Measurements from ENCODE around the gene DCAF12. TPM values are rescaled to one million over a fixed set of nuclear protein-coding genes. Genes with fewer than 3 reads are reported as not detected.

The DCAF12 gene
- total RNA-seq, 1 experiment from 2014 or later = 33.0 TPM

DNA sequence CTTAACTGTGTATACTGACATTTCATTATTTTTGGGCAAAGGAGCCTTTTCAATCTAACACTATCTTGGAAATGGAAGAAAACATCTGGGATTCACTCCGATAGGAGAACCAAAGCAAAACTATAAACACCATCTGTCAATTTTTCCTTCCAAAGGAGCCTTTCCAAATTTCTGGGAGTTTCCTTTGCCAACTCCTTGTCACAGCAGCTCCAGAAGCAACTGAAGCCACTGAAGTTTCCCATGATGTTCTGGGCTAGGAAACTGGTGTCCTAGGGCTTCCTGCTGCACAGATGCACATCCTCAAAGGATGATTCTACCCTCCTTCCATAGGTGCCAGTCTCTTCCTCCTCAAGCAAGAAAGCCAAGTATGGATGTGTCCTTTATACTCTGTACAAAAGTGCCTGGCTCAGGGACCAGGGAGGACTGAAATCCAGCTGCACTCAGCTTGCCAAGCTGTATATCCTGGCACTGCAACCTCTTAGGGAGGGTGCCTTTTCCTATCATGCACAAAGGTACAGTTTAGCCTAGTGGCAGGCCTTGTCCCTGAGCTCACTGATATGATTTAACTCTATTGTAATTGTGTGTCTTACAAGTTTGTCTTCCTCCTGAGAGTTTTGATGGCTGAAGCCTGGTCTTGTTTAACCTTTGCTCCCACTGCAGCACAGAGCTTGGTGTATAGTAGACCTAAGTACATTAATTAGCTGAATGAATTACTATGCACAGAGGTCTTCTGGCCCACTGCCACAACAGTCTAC, 43.9 kb upstream of the DCAF12 start:
- POLR2A ChIA-PET = interaction anchor here (0.7 kb wide), 1 partner anchor 8 kb away, joined by 3 read pairs; the partner anchor contains the start of gene UBAP1
- H3K4me1 Mint-ChIP-seq (ENCODE audit: low read depth, unreplicated experiment) = no peaks in the 10 kb centered on the region
- no peak overlapping the region for H3K27ac Mint-ChIP-seq (ENCODE audit: unreplicated experiment)
- H3K4me3 Mint-ChIP-seq (ENCODE audit: unreplicated experiment) = no peak overlapping the region
- Histone ChIP-seq H3K4me3 (ENCODE audit: low read depth, low read length) (no peak overlapping the region), H3K36me3 (ENCODE audit: control insufficient read depth, insufficient read depth, low read length) (no peaks in the 10 kb centered on the region), H3K27me3 (replicated peaks; ENCODE audit: control insufficient read depth, insufficient read depth, low read length) (no peaks in the 10 kb centered on the region), H3K9me3 (no peaks in the 10 kb centered on the region), H3K4me1 (no peaks in the 10 kb centered on the region)
- no peak for DNase-seq
- no peaks in the 10 kb centered on the region for H3K27me3 Mint-ChIP-seq (ENCODE audit: insufficient read depth, unreplicated experiment)
- CTCF ChIA-PET = interaction anchor here (0.7 to 1.0 kb wide), 3 partner anchors 8 to 96 kb away, joined by 3 read pairs; partner anchors contain the start of gene UBAP1
- no peaks in the 10 kb centered on the region for H3K36me3 Mint-ChIP-seq (ENCODE audit: insufficient read depth, unreplicated experiment)
- no TSS peak for BruUV-seq (replicated peaks)
- no peak for TF ChIP-seq CTCF (IDR thresholded peaks at IDR 0.05; ENCODE audit: insufficient read depth in 1 of 2, low read depth in 1 of 2, low read length in 1 of 2, severe bottlenecking in 1 of 2, unreplicated experiment in 1 of 2)
- intact Hi-C loops (cut with micrococcal nuclease; ENCODE audit: unreplicated experiment) = no loop called here
- H3K9me3 Mint-ChIP-seq (ENCODE audit: unreplicated experiment) = no peaks in the 10 kb centered on the region

DNA sequence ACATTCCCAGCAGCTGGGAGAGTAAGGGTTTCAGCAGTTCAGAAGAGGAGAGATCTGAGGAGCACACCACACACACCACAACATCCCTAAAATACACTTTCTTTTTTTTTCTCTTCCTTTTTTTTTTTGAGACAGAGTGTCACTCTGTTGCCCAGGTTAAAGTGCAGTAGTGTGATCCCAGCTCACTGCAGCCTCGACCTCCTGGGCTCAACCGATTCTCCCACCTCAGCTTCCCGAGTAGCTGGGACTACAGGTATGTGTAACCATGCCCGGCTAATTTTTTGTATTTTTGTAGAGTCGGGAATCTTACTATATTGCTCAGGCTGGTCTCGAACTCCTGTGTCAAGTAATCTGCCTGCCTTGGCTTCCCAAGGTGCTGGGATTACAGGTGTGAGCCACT, 42.6 kb upstream of the DCAF12 start:
- Histone ChIP-seq H3K4me3 (ENCODE audit: low read depth, low read length) (no peak overlapping the region), H3K4me1 (no peaks in the 10 kb centered on the region), H3K9me3 (no peaks in the 10 kb centered on the region), H3K36me3 (ENCODE audit: control insufficient read depth, insufficient read depth, low read length) (no peaks in the 10 kb centered on the region), H3K27me3 (replicated peaks; ENCODE audit: control insufficient read depth, insufficient read depth, low read length) (no peaks in the 10 kb centered on the region)
- no peaks in the 10 kb centered on the region for H3K36me3 Mint-ChIP-seq (ENCODE audit: insufficient read depth, unreplicated experiment)
- DNase-seq = no peak
- POLR2A ChIA-PET = interaction anchor here (0.8 kb wide), 1 partner anchor 9 kb away, joined by 5 read pairs; the partner anchor contains the start of gene UBAP1
- no peak overlapping the region for H3K27ac Mint-ChIP-seq (ENCODE audit: unreplicated experiment)
- no peaks in the 10 kb centered on the region for H3K9me3 Mint-ChIP-seq (ENCODE audit: unreplicated experiment)
- no peaks in the 10 kb centered on the region for H3K27me3 Mint-ChIP-seq (ENCODE audit: insufficient read depth, unreplicated experiment)
- H3K4me3 Mint-ChIP-seq (ENCODE audit: unreplicated experiment) = no peak overlapping the region
- BruUV-seq (replicated peaks) = no TSS peak
- intact Hi-C loops (cut with micrococcal nuclease; ENCODE audit: unreplicated experiment) = no loop called here
- TF ChIP-seq CTCF (IDR thresholded peaks at IDR 0.05; ENCODE audit: insufficient read depth in 1 of 2, low read depth in 1 of 2, low read length in 1 of 2, severe bottlenecking in 1 of 2, unreplicated experiment in 1 of 2) = no peak
- CTCF ChIA-PET = no interaction called here
- no peaks in the 10 kb centered on the region for H3K4me1 Mint-ChIP-seq (ENCODE audit: low read depth, unreplicated experiment)

- POLR2A ChIA-PET = no interaction called here
These were observed 36.9 kb upstream of the DCAF12 start for GRCh38 chr9:34163434-34163833.

More at GRCh38 chr9:34163434-34163833, 36.9 kb upstream of the DCAF12 start:
- DNase-seq = no peak
- Mint-ChIP-seq H3K4me3 (ENCODE audit: unreplicated experiment) (no peak overlapping the region), H3K27me3 (ENCODE audit: insufficient read depth, unreplicated experiment) (no peaks in the 10 kb centered on the region), H3K27ac (ENCODE audit: unreplicated experiment) (no peak overlapping the region), H3K4me1 (ENCODE audit: low read depth, unreplicated experiment) (peaks cover 8% of the 10 kb centered on the region), H3K36me3 (ENCODE audit: insufficient read depth, unreplicated experiment) (no peaks in the 10 kb centered on the region), H3K9me3 (ENCODE audit: unreplicated experiment) (no peaks in the 10 kb centered on the region)
- CTCF ChIA-PET = no interaction called here
- no peaks in the 10 kb centered on the region for H3K9me3 ChIP-seq
- TF ChIP-seq CTCF (IDR thresholded peaks at IDR 0.05; ENCODE audit: insufficient read depth in 1 of 2, low read depth in 1 of 2, low read length in 1 of 2, severe bottlenecking in 1 of 2, unreplicated experiment in 1 of 2) = no peak
- H3K36me3 ChIP-seq (ENCODE audit: control insufficient read depth, insufficient read depth, low read length) = no peaks in the 10 kb centered on the region
- H3K4me1 ChIP-seq = peaks cover 7% of the 10 kb centered on the region
- no peak overlapping the region for H3K4me3 ChIP-seq (ENCODE audit: low read depth, low read length)
- H3K27me3 ChIP-seq (replicated peaks; ENCODE audit: control insufficient read depth, insufficient read depth, low read length) = no peaks in the 10 kb centered on the region
- intact Hi-C loops (cut with micrococcal nuclease; ENCODE audit: unreplicated experiment) = no loop called here
- no TSS peak for BruUV-seq (replicated peaks)
